ENCODE results near the gene ETV2. TPM values are rescaled to one million over a fixed set of nuclear protein-coding genes. Genes with fewer than 3 reads are reported as not detected.

Gene ETV2
- total RNA-seq, 1 donor from 2014 or later: 0.33 TPM

DNA sequence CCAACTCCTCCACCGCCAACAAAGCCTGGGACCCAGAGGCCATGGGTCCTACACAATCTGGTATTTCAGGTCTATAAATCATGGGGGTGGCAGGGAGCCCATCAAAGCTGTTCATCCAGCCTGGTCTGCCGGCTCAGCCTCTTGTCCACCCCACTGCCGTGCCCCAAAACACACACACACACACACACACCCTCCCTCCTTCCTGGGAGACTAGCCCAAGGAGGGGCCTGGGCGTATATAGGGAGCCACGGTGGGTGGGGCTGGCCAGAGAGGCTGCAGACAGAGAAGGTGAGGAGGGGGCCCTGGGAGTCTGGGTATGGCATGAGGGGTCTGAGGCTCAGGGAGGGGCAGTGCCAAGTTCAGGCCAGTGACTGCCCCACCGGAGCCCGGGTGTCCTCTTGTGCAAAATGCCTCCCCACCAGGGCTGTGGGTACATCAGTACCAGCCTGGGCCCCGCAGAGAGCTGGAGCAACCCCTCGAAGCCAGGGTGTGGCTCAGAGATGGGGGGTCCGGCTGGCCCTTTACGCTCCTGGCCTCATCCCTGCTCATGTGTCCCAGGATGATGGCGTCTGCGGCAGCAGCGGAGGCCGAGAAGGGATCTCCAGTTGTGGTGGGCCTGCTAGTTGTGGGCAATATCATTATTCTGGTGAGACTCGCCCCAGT is 24.8 kb downstream of the ETV2 start, which contains the start of gene UPK1A:
Gene UPK1A (plus strand): TSS at position 267 of the 663 bp plus-strand sequence. CDS start 296 bp downstream, at position 563.
- TF ChIP-seq, protein P1, sequence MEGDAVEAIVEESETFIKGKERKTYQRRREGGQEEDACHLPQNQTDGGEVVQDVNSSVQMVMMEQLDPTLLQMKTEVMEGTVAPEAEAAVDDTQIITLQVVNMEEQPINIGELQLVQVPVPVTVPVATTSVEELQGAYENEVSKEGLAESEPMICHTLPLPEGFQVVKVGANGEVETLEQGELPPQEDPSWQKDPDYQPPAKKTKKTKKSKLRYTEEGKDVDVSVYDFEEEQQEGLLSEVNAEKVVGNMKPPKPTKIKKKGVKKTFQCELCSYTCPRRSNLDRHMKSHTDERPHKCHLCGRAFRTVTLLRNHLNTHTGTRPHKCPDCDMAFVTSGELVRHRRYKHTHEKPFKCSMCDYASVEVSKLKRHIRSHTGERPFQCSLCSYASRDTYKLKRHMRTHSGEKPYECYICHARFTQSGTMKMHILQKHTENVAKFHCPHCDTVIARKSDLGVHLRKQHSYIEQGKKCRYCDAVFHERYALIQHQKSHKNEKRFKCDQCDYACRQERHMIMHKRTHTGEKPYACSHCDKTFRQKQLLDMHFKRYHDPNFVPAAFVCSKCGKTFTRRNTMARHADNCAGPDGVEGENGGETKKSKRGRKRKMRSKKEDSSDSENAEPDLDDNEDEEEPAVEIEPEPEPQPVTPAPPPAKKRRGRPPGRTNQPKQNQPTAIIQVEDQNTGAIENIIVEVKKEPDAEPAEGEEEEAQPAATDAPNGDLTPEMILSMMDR (IDR thresholded peaks at IDR 0.05; ENCODE audit: borderline replicate concordance): no peak
- intact Hi-C loops (cut with micrococcal nuclease): no loop called here
- H3K36me3 ChIP-seq: peaks cover 20% of the 10 kb centered on the region
- H3K27ac ChIP-seq (replicated peaks): no peak within 1 kb of the TSS
- H3K4me3 ChIP-seq: no peak within 1 kb of the TSS
- no peaks in the 10 kb centered on the region for H3K4me1 ChIP-seq
- no peak for DNase-seq
- no peaks in the 10 kb centered on the region for H3K9me3 ChIP-seq (replicated peaks)
- peaks cover 4% of the 10 kb centered on the region for H3K27me3 ChIP-seq (ENCODE audit: low read depth)

DNA sequence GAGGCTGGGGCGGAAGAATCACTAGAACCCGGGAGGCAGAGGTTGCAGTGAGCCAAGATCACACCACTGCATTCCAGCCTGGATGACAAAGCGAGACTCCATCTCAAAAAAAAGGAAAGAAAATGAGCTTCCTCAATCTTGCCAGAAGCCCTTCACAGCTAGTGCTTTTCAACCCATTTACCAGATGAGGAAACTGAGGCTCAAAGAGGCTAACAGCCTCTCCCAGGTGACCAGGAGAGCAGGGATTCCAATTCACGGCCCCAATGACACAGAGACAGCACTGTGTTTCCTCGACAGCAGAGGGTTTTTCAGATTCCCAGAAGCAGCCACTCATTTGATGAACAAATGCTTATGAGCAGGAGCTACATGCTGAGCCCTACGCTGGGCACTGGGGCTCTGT is 28.0 kb downstream of the ETV2 start:
- peaks cover 6% of the 10 kb centered on the region for H3K4me1 ChIP-seq
- H3K4me3 ChIP-seq: no peak overlapping the region
- TF ChIP-seq, protein P1 (IDR thresholded peaks at IDR 0.05; ENCODE audit: borderline replicate concordance): no peak
- no peak overlapping the region for H3K27ac ChIP-seq (replicated peaks)
- no peak for DNase-seq
- H3K36me3 ChIP-seq: no peaks in the 10 kb centered on the region
- peaks cover 35% of the 10 kb centered on the region for H3K27me3 ChIP-seq (ENCODE audit: low read depth)
- H3K9me3 ChIP-seq (replicated peaks): no peaks in the 10 kb centered on the region
- intact Hi-C loops (cut with micrococcal nuclease): no loop called here

DNA sequence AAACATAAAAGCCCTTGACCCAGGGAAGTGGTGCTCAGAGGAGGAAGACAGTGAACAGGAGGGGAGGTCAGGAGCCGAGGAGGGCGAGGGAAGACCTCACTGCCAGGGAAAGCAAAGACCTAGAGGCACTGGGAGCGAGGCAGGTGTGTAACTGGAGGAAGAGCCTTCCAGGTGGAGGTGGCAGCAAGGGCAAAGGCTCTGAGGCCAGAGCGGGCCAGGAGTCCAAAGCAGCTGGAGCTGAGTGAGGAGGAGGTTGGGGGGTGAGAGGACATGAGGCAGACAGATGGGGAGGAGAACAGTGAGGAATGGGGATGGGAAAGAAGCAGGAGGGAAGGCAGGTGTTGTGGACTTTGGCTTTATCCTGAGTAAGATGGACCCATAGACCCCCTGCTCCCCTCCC is 28.4 kb downstream of the ETV2 start:
- intact Hi-C loops (cut with micrococcal nuclease): no loop called here
- Histone ChIP-seq H3K4me3 (no peak overlapping the region), H3K27me3 (ENCODE audit: low read depth) (peaks cover 39% of the 10 kb centered on the region), H3K4me1 (peaks cover 6% of the 10 kb centered on the region), H3K27ac (replicated peaks) (no peak overlapping the region), H3K36me3 (no peaks in the 10 kb centered on the region), H3K9me3 (replicated peaks) (no peaks in the 10 kb centered on the region)
- TF ChIP-seq, protein P1 (IDR thresholded peaks at IDR 0.05; ENCODE audit: borderline replicate concordance): no peak
- DNase-seq: no peak

DNA sequence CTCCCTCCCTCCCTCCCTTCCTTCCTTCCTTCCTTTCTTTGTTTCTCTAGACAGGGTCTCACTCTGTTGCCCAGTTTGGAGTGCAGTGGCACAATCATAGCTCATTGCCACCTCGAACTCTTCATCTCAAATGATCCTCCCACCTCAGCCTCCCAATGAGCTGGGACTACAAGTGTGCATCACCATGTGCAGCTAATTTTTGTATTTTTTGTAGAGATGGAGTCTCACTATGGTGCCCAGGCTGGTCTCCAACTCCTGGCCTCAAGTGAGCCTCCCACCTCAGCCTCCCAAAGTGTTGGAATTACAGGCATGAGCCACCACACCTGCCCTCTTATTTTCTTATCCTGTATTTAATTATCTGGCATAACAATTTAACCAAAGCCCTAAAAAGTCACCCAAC is 29.1 kb downstream of the ETV2 start:
- H3K36me3 ChIP-seq: no peaks in the 10 kb centered on the region
- intact Hi-C loops (cut with micrococcal nuclease): no loop called here
- no peaks in the 10 kb centered on the region for H3K9me3 ChIP-seq (replicated peaks)
- no peak overlapping the region for H3K4me3 ChIP-seq
- no peak overlapping the region for H3K27ac ChIP-seq (replicated peaks)
- TF ChIP-seq, protein P1 (IDR thresholded peaks at IDR 0.05; ENCODE audit: borderline replicate concordance): no peak
- H3K27me3 ChIP-seq (ENCODE audit: low read depth): peaks cover 46% of the 10 kb centered on the region
- H3K4me1 ChIP-seq: peaks cover 6% of the 10 kb centered on the region
- DNase-seq: no peak

DNA sequence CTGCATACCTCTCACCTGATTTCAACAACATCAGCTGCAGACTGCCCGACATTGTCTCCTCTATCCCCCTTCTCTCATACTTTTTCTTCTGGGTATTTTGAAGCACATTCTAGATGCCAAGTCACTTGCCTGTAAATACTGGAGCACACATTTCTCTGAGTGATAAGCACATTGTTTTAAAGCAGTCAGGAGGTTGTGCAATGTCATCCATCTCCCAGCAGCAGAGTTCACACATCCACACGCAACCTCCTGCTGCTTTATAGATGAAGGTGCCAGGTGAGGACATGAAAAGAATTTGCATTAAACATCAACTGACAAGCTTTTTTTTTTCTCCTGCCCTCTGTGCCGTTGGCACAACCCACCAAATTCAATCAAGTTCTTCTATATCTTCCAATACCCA is 30.3 kb downstream of the ETV2 start:
- intact Hi-C loops (cut with micrococcal nuclease): no loop called here
- no peaks in the 10 kb centered on the region for H3K36me3 ChIP-seq

More for the DNA sequence above, 30.3 kb downstream of the ETV2 start:
- Histone ChIP-seq H3K27ac (replicated peaks) (no peak overlapping the region), H3K27me3 (ENCODE audit: low read depth) (peaks cover 57% of the 10 kb centered on the region), H3K4me1 (peaks cover 6% of the 10 kb centered on the region), H3K9me3 (replicated peaks) (no peaks in the 10 kb centered on the region), H3K4me3 (no peak overlapping the region)
- no peak for DNase-seq
- TF ChIP-seq, protein P1 (IDR thresholded peaks at IDR 0.05; ENCODE audit: borderline replicate concordance): no peak

Data from left ventricle myocardium inferior (tissue), 1 donor.